ENCODE measurements around the gene KIT. TPM values are rescaled to one million over a fixed set of nuclear protein-coding genes. Genes with fewer than 3 reads are reported as not detected.

Gene KIT
- total RNA-seq, 4 donors from 2014 or later: 0.61 to 36.8 (median 4.0) TPM

GRCh38 chr4:54683616-54684346, 26.0 kb downstream of the KIT start:
- Histone ChIP-seq H3K27ac (no peak overlapping the region), H3K27me3 (no peaks in the 10 kb centered on the region), H3K4me3 (no peak overlapping the region), H3K36me3 (no peaks in the 10 kb centered on the region), H3K4me1 (no peaks in the 10 kb centered on the region), H3K9me3 (no peaks in the 10 kb centered on the region)
- TF ChIP-seq POLR2A (IDR thresholded peaks at IDR 0.05): no peak
- peak in 5 of 6 experiments; percentile 32 to 70 (median 48) for TF ChIP-seq CTCF (IDR thresholded peaks at IDR 0.05)
- intact Hi-C loops (cut with DNase I): no loop called here
- DNase-seq: no peak
- 52 to 67% methylated on average over 6 to 7 of the region's 8 CpGs for WGBS, 2 donors

GRCh38 chr4:54685810-54686209, 28.1 kb downstream of the KIT start:
- WGBS, 2 donors: 67 to 90% methylated on average over 1 of the region's 1 CpG
- no peak for DNase-seq
- H3K27ac ChIP-seq: no peak overlapping the region
- H3K27me3 ChIP-seq: no peaks in the 10 kb centered on the region
- no peak overlapping the region for H3K4me3 ChIP-seq
- TF ChIP-seq POLR2A (IDR thresholded peaks at IDR 0.05): no peak
- TF ChIP-seq CTCF (IDR thresholded peaks at IDR 0.05): no peak
- H3K4me1 ChIP-seq: no peaks in the 10 kb centered on the region
- H3K9me3 ChIP-seq: no peaks in the 10 kb centered on the region
- intact Hi-C loops (cut with DNase I): no loop called here
- no peaks in the 10 kb centered on the region for H3K36me3 ChIP-seq

GRCh38 chr4:54687887-54688841, 30.4 kb downstream of the KIT start:
- Histone ChIP-seq H3K4me3 (no peak overlapping the region), H3K27ac (no peak overlapping the region), H3K4me1 (no peaks in the 10 kb centered on the region), H3K36me3 (no peaks in the 10 kb centered on the region), H3K27me3 (no peaks in the 10 kb centered on the region), H3K9me3 (no peaks in the 10 kb centered on the region)
- intact Hi-C loops (cut with DNase I): no loop called here
- 55 to 78% methylated on average over 9 to 11 of the region's 11 CpGs for WGBS, 2 donors
- no peak for TF ChIP-seq POLR2A (IDR thresholded peaks at IDR 0.05)
- no peak for TF ChIP-seq CTCF (IDR thresholded peaks at IDR 0.05)
- DNase-seq: no peak

GRCh38 chr4:54695337-54695736, 37.6 kb downstream of the KIT start:
- intact Hi-C loops (cut with DNase I): no loop called here
- WGBS, 2 donors: 61 to 75% methylated on average over 10 to 12 of the region's 12 CpGs
- H3K27ac ChIP-seq: no peak overlapping the region

More at GRCh38 chr4:54695337-54695736, 37.6 kb downstream of the KIT start:
- no peaks in the 10 kb centered on the region for H3K36me3 ChIP-seq
- no peaks in the 10 kb centered on the region for H3K4me1 ChIP-seq
- TF ChIP-seq CTCF (IDR thresholded peaks at IDR 0.05) (no peak), POLR2A (IDR thresholded peaks at IDR 0.05) (no peak)
- no peaks in the 10 kb centered on the region for H3K27me3 ChIP-seq
- no peak overlapping the region for H3K4me3 ChIP-seq
- no peak for DNase-seq
- no peaks in the 10 kb centered on the region for H3K9me3 ChIP-seq

Measured in esophagus squamous epithelium (tissue), 5 donors.